Breast epithelium (tissue), 4 donors: ENCODE results near the gene VPS35. TPM values are rescaled to one million over a fixed set of nuclear protein-coding genes. Genes with fewer than 3 reads are reported as not detected.

Experiments used
- DNase-seq, 2 donors: peaks; one replicate each; pipeline ENCODE4 v3.0.0-alpha.2; 2019; ENCODE audit warnings: low spot score in 2 of 2
- H3K27ac ChIP-seq, 2 donors: fragments of 200-600 bp; sonication (generic) in 1 of 2; one replicate each; pipeline ENCODE4 v1.5.1; 2016 to 2019; ENCODE audit warnings: mild to moderate bottlenecking in 1 of 2
- H3K27me3 ChIP-seq, 2 donors: fragments of 200-600 bp; sonication (generic) in 1 of 2; one replicate each; pipeline versions ENCODE4 v1.5.1 to v1.6.0; 2017 to 2019; ENCODE audit warnings: control low read depth in 1 of 2, mild to moderate bottlenecking in 1 of 2
- H3K36me3 ChIP-seq: fragments of 200-600 bp; one replicate; pipeline ENCODE4 v1.5.1; 2019
- H3K4me1 ChIP-seq, 2 donors: fragments of 200-600 bp; sonication (generic); one replicate each; pipeline ENCODE4 v1.5.1; 2016 to 2019; ENCODE audit warnings: control low read depth in 1 of 2
- H3K4me3 ChIP-seq, 3 donors: fragments of 200-600 bp; sonication (generic); 1 replicate in 2 of 3; 2 replicates in 1 of 3; pipeline ENCODE4 v1.5.1; 2016 to 2019; ENCODE audit warnings: mild to moderate bottlenecking in 3 of 3, moderate library complexity in 2 of 3
- H3K9me3 ChIP-seq, 2 donors: fragments of 200-600 bp; sonication (generic) in 1 of 2; one replicate each; pipeline ENCODE4 v1.5.1; 2016 to 2019; ENCODE audit warnings: control low read depth in 1 of 2
- POLR2A ChIP-seq: fragments of 450-650 bp; IDR thresholded peaks from one replicate; pipeline ENCODE4 v1.6.1; 2016; ENCODE audit warnings: antibody characterized with exemption, mild to moderate bottlenecking, moderate library complexity
- POLR2AphosphoS5 ChIP-seq, 3 donors: sonication (generic); formaldehyde crosslinking; IDR thresholded peaks; one replicate each; pipeline ENCODE4 v1.6.1; 2017; ENCODE audit warnings: antibody characterized with exemption in 3 of 3
- intact Hi-C: fragments of 100-400 bp; cut with DNase I; formaldehyde crosslinking; loops from one replicate; pipeline ENCODE4 v1.15.1; 2023; ENCODE audit warnings: low total_unique reads
- total RNA-seq, 3 donors: library from RNA; depleted of rRNA; stranded (reverse); fragments of >200 nt; gene quantifications; one replicate each; pipeline ENCODE4 v1.1.0, GENCODE V29; 2016
- TF ChIP-seq, protein P1 (sequence below), 3 donors: fragments of 450-650 bp; IDR thresholded peaks; one replicate each; pipeline ENCODE4 v1.5.1; 2016 to 2017; ENCODE audit warnings: antibody characterized with exemption in 3 of 3, mild to moderate bottlenecking in 3 of 3, moderate library complexity in 3 of 3

The VPS35 gene
- total RNA-seq, 3 donors from 2014 or later: 56.0 to 117 (median 66.9) TPM

DNA sequence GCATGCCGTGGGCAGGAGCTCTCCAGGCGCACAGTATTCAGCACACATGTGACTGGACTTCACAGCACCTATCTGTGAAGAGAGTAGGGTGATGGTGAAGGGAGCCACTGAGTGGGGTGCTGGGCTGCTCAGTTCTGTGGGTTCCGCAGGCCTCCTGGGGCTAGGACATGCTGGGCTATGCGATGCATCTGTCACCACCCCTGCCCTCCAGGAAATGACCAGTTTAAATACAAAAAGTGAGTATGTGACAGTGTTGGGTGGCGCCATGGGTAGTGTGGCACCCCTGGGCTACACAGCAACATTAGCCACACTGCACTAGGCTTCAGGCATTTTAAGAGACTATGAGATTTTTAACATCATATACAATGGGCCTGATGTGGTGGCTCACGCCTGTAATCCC lies 30.6 kb upstream of the VPS35 start:
- H3K27me3 ChIP-seq: no peaks in the 10 kb centered on the region
- intact Hi-C loops: loop anchor here (5.0 kb wide), 1 partner anchor 623 kb away; no protein-coding TSS in a partner anchor
- TF ChIP-seq POLR2AphosphoS5 (IDR thresholded peaks at IDR 0.05) (no peak), POLR2A (no peak)
- TF ChIP-seq, protein P1, sequence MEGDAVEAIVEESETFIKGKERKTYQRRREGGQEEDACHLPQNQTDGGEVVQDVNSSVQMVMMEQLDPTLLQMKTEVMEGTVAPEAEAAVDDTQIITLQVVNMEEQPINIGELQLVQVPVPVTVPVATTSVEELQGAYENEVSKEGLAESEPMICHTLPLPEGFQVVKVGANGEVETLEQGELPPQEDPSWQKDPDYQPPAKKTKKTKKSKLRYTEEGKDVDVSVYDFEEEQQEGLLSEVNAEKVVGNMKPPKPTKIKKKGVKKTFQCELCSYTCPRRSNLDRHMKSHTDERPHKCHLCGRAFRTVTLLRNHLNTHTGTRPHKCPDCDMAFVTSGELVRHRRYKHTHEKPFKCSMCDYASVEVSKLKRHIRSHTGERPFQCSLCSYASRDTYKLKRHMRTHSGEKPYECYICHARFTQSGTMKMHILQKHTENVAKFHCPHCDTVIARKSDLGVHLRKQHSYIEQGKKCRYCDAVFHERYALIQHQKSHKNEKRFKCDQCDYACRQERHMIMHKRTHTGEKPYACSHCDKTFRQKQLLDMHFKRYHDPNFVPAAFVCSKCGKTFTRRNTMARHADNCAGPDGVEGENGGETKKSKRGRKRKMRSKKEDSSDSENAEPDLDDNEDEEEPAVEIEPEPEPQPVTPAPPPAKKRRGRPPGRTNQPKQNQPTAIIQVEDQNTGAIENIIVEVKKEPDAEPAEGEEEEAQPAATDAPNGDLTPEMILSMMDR (IDR thresholded peaks at IDR 0.05): no peak
- no peak overlapping the region for H3K27ac ChIP-seq
- H3K36me3 ChIP-seq: no peaks in the 10 kb centered on the region
- no peak overlapping the region for H3K4me3 ChIP-seq
- DNase-seq: no peak
- no peaks in the 10 kb centered on the region for H3K4me1 ChIP-seq
- no peaks in the 10 kb centered on the region for H3K9me3 ChIP-seq

DNA sequence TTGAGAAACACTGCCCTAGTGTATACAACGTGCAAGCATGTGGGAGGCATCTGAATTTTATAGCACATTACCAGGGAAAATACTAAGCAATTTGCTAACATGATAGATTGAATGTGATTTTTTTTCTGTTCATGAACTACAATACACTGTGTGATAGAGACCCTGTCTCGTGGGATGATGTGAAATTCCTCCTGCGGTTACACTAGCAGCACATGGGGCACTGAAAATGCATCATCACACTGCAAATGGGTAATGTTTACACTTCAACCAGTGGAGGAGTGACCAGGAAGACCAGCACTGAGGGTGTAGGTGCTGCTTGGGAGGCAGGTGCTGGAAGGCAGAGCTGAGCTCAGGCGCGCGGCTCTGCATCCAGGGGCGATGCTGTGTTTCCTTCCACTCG lies 29.2 kb upstream of the VPS35 start:
- no peak overlapping the region for H3K4me3 ChIP-seq
- DNase-seq: no peak
- no peaks in the 10 kb centered on the region for H3K9me3 ChIP-seq
- H3K27me3 ChIP-seq: no peaks in the 10 kb centered on the region
- intact Hi-C loops: loop anchor here (5.0 kb wide), 1 partner anchor 624 kb away; no protein-coding TSS in a partner anchor
- no peaks in the 10 kb centered on the region for H3K4me1 ChIP-seq
- no peak overlapping the region for H3K27ac ChIP-seq
- TF ChIP-seq, protein P1 (IDR thresholded peaks at IDR 0.05): no peak
- TF ChIP-seq POLR2A: no peak
- no peaks in the 10 kb centered on the region for H3K36me3 ChIP-seq

DNA sequence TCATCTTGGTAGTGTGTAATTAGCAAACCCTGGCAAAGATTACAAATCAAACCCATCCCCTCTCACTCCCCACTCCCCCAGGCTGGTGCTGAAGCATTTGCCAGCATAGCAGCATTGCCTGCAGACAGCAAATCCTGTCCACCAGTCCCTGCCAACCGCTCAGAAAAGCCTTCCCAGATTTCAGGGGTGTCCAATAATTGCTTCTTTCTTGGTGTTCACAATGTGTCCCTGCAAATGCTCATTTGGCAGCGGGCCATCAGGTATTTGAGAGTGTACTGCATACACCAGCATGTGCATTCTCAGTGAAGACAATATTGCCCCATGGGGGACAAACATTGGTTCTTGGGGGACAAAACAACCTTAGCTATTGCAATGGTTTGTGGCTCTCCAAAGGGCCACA lies 28.7 kb upstream of the VPS35 start:
- Histone ChIP-seq H3K9me3 (no peaks in the 10 kb centered on the region), H3K4me3 (no peak overlapping the region), H3K27ac (no peak overlapping the region), H3K36me3 (no peaks in the 10 kb centered on the region), H3K27me3 (no peaks in the 10 kb centered on the region), H3K4me1 (no peaks in the 10 kb centered on the region)
- intact Hi-C loops: loop anchor here (5.0 kb wide), 1 partner anchor 625 kb away; no protein-coding TSS in a partner anchor
- no peak for DNase-seq
- TF ChIP-seq, protein P1 (IDR thresholded peaks at IDR 0.05): no peak
- no peak for TF ChIP-seq POLR2A
- no peak for TF ChIP-seq POLR2AphosphoS5 (IDR thresholded peaks at IDR 0.05)

DNA sequence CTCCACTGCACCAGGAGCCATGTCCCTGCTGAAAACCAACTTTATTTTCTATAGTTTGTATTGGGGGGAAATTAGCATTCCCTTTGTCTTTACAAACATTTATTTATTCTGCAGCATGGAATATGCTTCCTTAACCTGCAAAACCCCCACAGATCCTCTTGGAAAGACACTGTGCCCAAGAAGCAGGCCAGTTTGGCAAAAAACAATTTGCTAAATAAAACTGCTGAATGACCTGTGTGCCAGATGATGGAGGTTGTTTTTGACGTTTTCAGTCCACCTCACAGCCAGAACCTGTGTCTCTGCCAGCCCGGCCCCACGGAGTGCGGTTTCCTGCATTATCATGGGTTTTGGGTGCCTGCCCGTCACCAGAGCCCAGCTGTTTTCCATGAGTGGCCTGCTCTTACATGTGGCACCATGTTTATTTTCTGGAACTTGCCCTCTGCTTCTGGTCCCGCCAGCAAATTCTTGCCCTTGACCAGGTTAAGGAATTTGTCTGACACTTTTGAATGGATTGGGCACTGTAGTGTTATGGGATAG lies 26.9 kb upstream of the VPS35 start:
- no peak for DNase-seq

More for the DNA sequence above, 26.9 kb upstream of the VPS35 start:
- H3K4me3 ChIP-seq: no peak overlapping the region
- intact Hi-C loops: loop anchor here (5.0 kb wide), 1 partner anchor 626 kb away; no protein-coding TSS in a partner anchor
- H3K27ac ChIP-seq: no peak overlapping the region
- TF ChIP-seq POLR2A (no peak), POLR2AphosphoS5 (IDR thresholded peaks at IDR 0.05) (no peak)
- TF ChIP-seq, protein P1 (IDR thresholded peaks at IDR 0.05): no peak
- no peaks in the 10 kb centered on the region for H3K9me3 ChIP-seq
- no peaks in the 10 kb centered on the region for H3K4me1 ChIP-seq
- H3K36me3 ChIP-seq: no peaks in the 10 kb centered on the region
- no peaks in the 10 kb centered on the region for H3K27me3 ChIP-seq
